GM04504 (cell line): Measurements from ENCODE around the gene ARHGAP25.
A peak's percentile ranks its signal among the peaks of the same experiment; 100 is the strongest.

ENCODE experiments used
- DNase-seq: peaks from one replicate; pipeline ENCODE4 v3.0.0-alpha.2; 2012; ENCODE audit warnings: low read depth

ARHGAP25 gene

DNA sequence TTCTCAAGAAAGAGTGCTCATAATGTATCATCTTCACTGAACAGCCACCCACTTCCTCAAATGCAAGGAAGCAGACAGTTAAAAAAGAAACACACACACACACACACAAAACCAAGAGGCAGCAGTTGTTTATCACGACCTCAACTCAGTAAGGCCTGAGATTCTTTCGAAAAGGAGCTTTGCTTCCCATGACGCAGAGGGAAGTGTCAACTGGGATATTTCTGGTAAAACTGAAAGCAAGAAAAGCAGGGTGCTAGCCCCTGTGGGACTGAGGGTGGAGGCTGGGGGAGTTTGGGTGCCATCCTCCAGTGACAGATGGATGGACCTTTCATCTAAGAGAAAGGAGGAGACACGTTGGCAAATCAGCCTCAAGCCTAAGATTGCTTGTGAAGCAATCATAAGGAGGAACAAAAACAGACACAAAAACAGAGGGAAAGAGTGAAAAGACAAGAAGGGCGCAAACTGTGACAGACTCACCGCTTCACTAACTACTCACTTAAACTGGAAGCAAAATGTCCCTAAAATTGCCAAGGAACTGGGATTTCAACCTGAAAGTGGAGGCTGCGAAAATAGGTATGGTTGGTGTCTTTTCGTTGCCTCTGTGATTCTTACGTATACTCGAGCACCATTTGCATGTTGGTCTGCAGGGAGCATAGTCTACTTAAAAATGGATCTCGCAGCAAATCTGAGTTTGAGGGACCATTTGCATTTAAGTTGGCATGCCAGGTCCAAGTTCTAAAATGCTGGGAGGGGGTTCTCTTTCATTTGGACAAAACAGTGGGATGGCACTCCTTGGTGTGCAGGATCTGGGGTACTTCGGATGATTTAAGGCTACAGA is at the start of gene ARHGAP25:
Gene ARHGAP25, plus strand, starts transcription at position 124 of the 838 bp plus-strand sequence. Its CDS starts 389 bp downstream, at position 513.
- DNase-seq = no peak

DNA sequence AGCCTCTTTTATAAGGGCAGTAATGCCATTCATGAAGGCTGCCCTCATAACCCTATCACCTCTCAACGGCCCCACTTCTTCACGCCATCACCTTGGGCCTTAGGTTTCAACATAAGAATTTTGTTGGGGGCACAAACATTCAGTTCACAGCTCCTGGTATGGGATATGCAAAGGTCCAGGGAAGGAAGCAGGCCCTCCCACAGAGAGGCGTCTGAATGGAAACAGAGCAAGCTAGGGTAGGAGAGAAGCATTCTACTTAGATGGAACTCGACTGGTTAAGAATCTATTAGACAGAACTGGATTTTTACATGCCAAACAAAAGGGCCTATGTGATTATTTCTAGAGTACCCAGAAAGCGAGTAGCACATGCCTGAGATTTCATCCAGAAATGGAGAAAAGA is 48.4 kb upstream of the ARHGAP25 start:
- DNase-seq = no peak

- no peak for DNase-seq
Observed at GRCh38 chr2:68687018-68687417, 47.6 kb upstream of the ARHGAP25 start.

DNA sequence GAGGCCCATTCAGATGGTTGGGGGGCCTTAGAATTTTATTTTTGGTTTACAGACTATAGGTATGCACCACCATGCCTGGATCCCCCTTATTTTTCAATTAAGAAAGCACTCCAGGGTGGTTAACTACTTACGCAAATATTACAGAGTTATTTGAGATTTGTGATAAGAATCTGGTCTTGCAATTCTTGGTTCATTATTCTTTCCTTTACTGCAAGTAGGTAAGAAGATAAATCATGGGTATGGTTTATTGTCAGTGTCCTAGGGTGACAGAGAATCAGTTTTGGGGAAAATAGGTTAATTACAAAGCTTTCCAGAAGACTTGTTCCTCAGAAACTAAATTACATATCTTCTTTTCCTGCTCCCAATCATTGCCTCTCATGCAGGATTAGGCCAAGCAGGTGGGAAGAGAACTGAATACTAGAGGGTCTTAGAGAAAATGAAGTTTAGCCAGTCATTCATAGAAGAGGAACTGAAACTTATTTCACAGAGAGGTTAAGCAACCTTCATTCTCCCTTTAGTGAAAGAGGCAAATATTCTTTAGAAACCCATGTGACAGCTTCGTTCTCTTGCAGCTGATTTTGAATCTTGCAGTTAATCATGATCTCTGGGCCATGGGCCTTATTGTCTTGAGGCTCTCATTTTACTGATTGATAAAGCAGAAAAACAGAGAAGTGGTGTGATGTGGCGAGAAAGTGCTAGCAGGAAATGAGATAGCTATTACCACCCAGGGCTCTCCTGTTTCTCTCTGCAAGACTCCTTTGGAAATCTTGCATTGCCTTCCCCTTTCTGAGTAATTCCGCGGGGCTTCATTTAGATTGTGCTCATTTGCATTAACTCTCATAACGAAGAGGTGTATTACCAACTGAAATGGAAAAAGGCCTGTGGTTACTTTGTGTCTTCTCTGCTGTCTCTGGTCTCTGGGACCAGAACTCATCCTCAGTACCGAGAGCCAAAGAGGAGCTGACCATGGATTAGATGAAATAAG is 44.8 kb upstream of the ARHGAP25 start:
- no peak for DNase-seq

- DNase-seq = no peak
Observed at GRCh38 chr2:68690851-68691250, 43.8 kb upstream of the ARHGAP25 start.

DNA sequence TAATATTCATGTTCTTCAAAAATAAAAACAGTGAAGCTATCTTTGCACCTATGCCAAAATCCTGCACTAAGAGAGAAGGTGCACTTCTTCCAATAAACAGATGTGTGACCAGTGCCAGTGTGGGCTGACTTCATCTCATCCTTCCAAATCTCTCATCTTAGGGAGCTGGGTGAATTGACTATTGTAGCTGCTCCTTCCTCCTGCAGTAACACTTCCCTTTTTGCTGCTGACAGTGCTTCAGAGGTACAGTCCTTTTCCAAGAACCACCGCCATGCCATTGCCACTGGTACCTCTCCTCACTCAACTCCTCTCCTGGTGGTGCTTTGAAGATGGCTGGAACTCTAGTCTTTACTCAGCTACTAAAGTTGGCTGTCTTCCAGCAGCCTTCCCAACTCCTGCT is 42.1 kb upstream of the ARHGAP25 start:
- no peak for DNase-seq

GRCh38 chr2:68693951-68694350 is 40.7 kb upstream of the ARHGAP25 start:
- no peak for DNase-seq

DNA sequence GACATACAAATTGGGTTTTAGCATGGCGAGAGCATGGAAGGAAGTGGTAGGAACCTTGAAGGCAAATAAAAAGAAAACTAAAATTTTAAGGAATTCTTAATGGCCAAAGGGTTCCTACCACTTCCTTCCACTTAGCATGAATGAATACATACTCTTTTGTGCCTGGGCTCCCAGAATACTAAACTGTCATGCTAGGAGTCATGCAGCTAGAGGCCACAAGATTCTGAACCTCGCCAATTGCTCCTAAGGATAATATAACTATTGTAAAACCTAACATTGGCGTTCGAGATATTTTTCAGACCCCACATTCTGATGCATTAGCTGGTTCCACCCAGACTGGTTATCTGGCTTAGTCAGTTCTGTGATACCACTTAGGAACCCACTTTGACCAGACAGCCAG is 38.6 kb upstream of the ARHGAP25 start:
- no peak for DNase-seq

DNA sequence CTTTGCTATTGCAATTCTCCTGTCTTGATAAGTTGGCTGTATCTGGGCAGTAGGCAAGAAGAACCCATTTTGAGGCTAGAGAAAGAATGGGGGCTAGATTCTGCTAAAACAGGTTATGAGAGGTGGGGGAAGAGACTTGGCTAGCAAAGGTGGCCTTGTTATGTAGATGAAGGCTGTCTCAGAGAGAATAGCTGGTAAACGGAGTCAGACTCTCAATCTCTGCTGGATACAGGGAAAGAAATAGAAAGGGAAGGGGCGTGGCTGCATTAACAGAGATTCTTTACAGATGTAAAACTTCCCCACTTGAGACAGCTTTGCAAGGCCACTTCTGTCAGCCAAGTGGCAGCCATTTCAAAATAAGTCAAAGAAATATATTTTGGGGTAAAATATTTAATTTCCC is 38.1 kb upstream of the ARHGAP25 start:
- DNase-seq = no peak

- DNase-seq = no peak
Observed at GRCh38 chr2:68698567-68699377, 35.8 kb upstream of the ARHGAP25 start.

- no peak for DNase-seq
Observed at GRCh38 chr2:68700560-68700959, 34.1 kb upstream of the ARHGAP25 start.

- no peak for DNase-seq
Observed at GRCh38 chr2:68706637-68707036, 28.0 kb upstream of the ARHGAP25 start.

DNA sequence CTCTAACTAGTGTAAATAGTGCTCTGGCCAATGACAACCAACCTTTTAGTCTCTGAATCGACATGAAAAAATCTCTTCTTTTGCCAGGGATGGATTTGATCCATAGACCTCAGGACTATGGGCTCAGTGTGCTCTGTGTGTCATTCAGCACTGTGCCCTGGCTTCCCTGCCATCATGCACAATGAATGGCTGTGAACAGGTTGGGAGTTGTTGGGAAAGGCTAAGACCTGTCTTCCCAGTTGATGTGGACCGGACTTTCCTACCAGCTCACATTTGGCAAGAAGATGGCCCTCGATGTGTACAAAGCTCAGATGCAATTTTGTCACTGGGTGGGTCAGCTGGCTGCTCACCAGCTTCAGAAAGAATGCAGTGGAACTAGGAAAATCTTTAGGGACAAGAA is 26.0 kb upstream of the ARHGAP25 start:
- no peak for DNase-seq

DNA sequence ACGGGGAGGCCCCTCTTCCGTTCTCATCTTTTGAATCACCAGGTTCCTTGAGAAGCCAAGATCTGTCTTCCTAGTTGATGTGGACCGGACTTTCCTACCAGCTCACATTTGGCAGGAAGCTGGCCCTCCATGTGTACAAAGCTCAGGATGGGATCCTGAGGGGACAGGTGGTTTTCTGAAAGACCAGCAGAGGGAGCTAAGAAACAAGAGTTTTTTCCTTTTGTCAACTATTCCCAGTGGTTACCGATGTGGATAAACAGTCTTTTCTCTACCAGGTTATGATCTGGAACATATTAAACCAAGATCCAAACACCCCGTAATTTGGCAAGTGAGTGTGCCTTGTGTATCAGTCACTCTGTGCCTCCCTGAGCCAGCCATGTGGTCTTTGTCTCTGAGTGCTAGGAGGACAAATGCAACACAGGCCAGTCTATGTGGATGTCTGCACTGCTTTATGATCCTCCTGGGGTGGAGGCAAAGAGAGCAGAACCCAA is 25.1 kb upstream of the ARHGAP25 start:
- DNase-seq = peak; percentile 13

DNA sequence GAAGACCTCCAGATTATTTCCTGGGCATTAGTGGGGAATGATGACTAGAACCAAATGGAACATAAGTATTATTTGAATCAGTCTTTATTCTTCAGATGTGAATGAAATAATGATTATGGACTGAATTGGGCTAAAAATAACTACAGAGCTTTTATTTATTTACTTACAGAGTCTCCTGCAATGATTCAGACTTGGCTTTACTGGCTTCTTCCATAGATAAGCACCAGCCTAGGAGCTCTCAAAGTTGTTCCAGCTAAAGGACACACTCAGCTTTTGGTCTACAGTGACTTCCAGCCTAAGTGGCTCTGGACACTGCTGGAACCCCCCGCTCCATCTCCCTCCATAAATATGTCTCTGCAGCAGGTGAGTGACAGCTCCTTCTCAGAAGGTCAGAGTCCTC is 24.3 kb upstream of the ARHGAP25 start:
- no peak for DNase-seq

- DNase-seq = no peak
Observed at GRCh38 chr2:68710756-68711155, 23.9 kb upstream of the ARHGAP25 start.

- DNase-seq = no peak
Observed at GRCh38 chr2:68714866-68715265, 19.7 kb upstream of the ARHGAP25 start.

DNA sequence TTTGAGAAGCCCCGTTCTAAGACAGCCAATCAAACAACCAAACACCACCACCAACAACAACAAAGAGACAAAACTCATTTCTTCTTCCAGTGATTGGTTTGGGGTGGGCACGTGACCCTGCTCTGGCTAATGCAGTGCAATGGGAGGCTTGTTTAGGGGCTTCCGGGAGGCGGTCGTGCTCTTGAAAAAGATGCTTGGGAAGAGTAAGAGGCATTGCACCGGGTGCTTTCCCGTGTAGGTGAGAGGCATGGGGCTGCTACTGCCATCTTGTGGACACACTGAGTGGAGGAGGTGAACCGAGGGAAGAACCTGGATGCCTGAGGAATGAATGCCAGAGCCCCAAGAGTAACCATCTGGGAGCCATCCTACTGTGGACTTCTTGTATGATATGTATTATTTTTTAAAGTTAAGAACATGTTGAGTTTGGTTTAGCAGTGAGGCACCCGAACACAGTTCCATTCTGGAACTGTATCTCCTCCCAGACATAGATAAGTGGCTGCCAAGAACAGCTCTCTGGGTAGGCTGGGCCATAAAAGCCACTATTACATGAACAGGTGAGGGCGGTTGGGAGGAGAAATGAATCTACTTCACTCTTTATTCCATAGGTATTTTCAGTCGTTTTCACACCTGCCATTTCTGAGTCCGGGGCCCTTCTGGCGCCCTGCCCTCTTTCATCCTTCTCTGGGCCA is 19.1 kb upstream of the ARHGAP25 start:
- DNase-seq = peak; percentile 19

GRCh38 chr2:68716604-68717304 is 17.9 kb upstream of the ARHGAP25 start:
- no peak for DNase-seq

DNA sequence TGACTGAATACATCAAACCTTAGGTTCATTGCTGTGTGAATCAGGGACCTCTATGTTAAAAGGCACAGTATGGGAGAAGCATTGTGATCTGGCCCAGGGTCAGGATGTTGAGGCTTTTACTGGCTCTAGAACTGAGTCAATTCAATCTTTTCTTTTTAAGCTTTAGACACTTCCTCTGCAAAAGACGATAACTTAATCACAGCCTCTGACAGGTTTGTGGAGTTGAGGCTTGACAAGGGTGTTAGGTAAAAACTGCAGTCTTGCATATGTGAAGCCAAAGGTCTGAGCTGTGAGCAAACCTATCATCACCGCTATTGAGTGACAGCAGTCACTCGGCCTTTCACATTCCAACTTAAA is 17.3 kb upstream of the ARHGAP25 start:
- DNase-seq = no peak

DNA sequence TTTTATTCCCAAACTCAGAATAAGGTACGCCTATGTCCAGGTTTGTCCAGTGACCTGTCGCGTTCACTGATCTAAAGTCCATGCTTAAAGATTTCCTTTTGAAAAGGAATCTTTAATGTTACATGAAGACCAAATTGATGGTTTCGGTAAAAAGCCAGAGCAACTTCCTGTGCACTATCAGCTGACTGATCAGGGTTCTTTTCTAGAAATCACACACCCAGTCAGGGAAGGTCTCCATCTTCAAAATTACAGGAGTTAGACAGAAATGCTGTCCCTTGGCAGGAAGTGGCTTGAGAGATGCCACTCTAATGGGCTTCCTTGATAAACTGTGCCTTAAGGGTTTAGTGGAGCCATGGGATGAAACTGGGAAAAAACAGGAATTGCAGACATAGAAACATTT is 14.7 kb upstream of the ARHGAP25 start:
- DNase-seq = no peak
